Esophagus muscularis mucosa (tissue), 4 donors: ENCODE data around the gene NPAS3.

Source experiments
- EP300 ChIP-seq: sonication (generic); formaldehyde crosslinking; IDR thresholded peaks from one replicate; pipeline ENCODE4 v1.6.1; 2017; ENCODE audit warnings: antibody characterized with exemption
- POLR2AphosphoS5 ChIP-seq, 2 donors: sonication (generic); formaldehyde crosslinking; IDR thresholded peaks; one replicate each; pipeline ENCODE4 v1.6.1; 2017; ENCODE audit warnings: antibody characterized with exemption in 2 of 2
- TF ChIP-seq, protein P1 (sequence below), 3 experiments: fragments of 200-600 bp in 2 of 3; fragments of 450-650 bp in 1 of 3; sonication (generic) in 2 of 3; IDR thresholded peaks; one replicate each; pipeline ENCODE4 v1.5.1; 2017 to 2019; ENCODE audit warnings: antibody characterized with exemption in 3 of 3, mild to moderate bottlenecking in 2 of 3, moderate library complexity in 1 of 3

DNA sequence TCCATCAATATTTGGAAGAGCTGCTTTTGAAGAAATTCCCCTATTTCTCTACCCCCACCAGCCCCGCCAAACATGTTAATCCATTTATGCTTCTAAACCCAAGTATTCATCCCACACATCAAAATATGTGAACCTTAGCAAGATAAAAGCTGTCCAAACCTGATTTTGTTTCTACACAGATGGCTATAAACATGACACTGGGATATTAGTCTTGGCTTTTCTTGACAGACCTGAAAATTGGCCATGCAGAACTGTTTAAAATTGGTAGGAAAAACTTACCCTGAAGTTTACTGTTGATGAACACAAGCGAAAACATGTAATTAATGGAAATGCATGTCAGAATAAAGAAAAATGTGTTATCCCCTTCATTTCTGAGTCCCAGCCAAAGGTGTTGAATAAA lies 642.2 kb downstream of the NPAS3 start:
- TF ChIP-seq, protein P1, sequence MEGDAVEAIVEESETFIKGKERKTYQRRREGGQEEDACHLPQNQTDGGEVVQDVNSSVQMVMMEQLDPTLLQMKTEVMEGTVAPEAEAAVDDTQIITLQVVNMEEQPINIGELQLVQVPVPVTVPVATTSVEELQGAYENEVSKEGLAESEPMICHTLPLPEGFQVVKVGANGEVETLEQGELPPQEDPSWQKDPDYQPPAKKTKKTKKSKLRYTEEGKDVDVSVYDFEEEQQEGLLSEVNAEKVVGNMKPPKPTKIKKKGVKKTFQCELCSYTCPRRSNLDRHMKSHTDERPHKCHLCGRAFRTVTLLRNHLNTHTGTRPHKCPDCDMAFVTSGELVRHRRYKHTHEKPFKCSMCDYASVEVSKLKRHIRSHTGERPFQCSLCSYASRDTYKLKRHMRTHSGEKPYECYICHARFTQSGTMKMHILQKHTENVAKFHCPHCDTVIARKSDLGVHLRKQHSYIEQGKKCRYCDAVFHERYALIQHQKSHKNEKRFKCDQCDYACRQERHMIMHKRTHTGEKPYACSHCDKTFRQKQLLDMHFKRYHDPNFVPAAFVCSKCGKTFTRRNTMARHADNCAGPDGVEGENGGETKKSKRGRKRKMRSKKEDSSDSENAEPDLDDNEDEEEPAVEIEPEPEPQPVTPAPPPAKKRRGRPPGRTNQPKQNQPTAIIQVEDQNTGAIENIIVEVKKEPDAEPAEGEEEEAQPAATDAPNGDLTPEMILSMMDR (IDR thresholded peaks at IDR 0.05), result no peak
- TF ChIP-seq EP300 (no peak), POLR2AphosphoS5 (IDR thresholded peaks at IDR 0.05) (no peak)
